Loucy (cell line): ENCODE data around the gene SLC13A4.

ENCODE experiments used
- EZH2phosphoT487 ChIP-seq: fragments of 200-600 bp; IDR thresholded peaks from 2 replicates; pipeline ENCODE4 v1.6.1; 2018; ENCODE audit warnings: antibody characterized with exemption, mild to moderate bottlenecking, moderate library complexity, borderline replicate concordance
- TF ChIP-seq, protein P1 (sequence below): fragments of 200-600 bp; sonication (generic); conservative IDR thresholded peaks from 2 replicates; pipeline ENCODE4 v1.5.1; 2014; ENCODE audit warnings: mild to moderate bottlenecking, antibody characterized with exemption, low read length

DNA sequence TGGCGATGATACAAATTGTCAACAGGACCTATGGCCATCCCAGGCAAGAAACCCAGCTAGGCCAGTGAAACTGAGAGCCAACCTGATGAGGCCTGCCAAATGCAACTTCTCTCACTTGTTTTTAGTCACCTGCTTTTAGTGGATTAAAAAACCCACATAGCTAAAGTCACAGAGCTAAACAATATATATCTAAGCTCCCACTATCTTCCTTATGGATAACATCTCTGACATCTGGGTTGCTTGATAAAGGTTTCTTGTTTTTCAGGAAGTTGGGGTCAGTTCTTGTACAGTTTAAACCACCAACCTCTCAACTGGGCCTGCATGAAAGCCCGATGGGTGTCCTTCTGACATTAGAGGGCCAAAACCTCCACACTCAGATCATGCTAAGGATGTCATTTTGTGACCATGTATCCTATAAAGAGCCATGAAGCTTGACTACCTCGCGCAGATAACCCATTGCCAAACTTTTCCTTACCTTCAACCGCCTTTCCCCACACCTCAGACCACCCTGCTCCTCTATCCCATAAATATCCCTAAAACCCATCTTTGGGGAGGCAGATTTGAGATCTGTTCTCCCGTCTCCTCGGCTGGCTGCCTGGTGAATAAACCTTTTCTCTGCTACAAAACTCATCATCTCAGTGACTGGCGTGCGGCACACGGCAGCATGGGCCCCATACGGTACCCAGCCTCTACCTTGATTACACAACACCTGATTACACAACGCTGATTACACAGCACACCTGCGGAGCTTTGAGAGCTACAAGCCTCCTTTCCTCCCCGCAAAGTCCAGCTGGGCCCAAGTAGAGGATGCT lies 66.5 kb downstream of the SLC13A4 start:
- TF ChIP-seq, protein P1, sequence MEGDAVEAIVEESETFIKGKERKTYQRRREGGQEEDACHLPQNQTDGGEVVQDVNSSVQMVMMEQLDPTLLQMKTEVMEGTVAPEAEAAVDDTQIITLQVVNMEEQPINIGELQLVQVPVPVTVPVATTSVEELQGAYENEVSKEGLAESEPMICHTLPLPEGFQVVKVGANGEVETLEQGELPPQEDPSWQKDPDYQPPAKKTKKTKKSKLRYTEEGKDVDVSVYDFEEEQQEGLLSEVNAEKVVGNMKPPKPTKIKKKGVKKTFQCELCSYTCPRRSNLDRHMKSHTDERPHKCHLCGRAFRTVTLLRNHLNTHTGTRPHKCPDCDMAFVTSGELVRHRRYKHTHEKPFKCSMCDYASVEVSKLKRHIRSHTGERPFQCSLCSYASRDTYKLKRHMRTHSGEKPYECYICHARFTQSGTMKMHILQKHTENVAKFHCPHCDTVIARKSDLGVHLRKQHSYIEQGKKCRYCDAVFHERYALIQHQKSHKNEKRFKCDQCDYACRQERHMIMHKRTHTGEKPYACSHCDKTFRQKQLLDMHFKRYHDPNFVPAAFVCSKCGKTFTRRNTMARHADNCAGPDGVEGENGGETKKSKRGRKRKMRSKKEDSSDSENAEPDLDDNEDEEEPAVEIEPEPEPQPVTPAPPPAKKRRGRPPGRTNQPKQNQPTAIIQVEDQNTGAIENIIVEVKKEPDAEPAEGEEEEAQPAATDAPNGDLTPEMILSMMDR = no peak
- TF ChIP-seq EZH2phosphoT487 = no peak
